Fibroblast of pulmonary artery (primary cell): ENCODE measurements around the gene SORBS2.
"Not testable (repeated sequence)": the region's sequence is repeated elsewhere in the genome, so short reads cannot be mapped to it uniquely, and the experiment has no call there.

Source experiments
- DNase-seq: peaks from one replicate; pipeline ENCODE4 v3.0.0-alpha.2; 2010; ENCODE audit warnings: low read depth
- H3K4me3 ChIP-seq: replicated peaks from 2 replicates; pipeline ENCODE4 v1.5.1; 2011; ENCODE audit warnings: low read depth, mild to moderate bottlenecking, control low read depth, low read length, moderate library complexity
- CTCF ChIP-seq: IDR thresholded peaks from 2 replicates; pipeline ENCODE4 v1.5.1; 2011; ENCODE audit warnings: mild to moderate bottlenecking, control low read depth, low read length, inconsistent platforms; ENCODE audit errors: missing control alignments

The SORBS2 gene

DNA sequence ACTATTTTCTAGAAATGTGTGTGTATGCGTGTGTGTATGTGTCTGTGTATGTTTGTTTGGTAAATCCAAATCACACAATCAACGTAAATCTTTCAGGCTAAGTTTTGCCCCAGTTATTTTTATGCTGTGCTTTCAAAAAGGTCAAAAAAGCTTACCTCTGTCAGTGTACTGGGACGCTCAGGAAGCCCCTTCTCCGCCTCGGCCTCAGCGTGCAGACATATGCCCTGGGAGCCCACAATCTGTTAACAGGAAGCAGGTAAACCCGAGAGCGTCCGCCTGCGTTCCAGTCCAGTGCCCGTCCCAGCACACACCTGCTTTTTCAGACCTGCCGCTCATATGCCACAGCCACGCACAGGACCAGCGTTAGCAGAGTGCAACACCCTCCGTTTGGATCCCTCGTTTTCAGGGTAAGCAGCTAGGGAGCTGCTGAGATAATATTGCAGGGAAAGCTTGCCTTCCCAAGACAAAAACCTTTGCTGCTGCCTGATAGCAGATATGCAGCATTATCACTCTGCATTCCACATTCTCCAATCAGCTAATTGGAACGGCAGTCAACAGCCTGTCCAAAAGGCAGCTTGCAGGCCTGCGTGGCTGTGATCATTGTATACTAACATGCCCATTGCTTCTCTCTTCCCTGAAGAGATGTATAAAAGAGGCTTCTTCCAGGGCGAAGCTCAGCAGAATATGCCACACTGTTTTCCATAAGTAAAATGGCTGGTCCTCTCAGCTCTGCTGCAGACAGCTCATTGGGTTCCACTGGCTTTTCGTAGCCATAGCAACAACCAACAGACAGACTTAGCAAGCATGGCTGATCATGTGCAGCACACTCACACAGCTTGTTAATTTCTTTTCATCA is at the start of gene SORBS2:
TSS of gene SORBS2 (minus strand) at position 686 of the 856 bp plus-strand sequence. CDS start 121,623 bp downstream, outside the sequence.
- H3K4me3 ChIP-seq = peak within 1 kb of the TSS; percentile 1
- no peak for TF ChIP-seq CTCF
- peak; percentile 63 for DNase-seq

DNA sequence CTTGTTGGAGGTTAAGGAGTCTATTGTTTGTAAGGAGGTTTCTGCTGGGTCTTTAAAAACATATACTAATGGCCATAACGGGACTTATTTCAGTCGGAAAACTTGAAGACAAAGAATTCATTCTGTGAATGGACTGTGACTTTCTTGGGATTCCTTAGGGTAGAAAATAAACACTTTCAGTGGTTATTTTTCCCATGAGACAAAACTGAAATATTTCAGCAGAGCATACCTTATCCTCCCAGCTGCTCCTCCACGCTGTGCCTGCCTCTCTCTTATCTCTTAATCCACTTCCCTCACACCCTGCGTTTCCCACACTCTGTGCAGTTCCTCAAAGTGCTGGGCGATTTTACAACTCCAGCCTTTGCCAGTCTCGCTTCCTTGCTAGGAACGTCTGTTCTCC is 47.1 kb upstream of the SORBS2 start:
- DNase-seq = peak; percentile 65
- H3K4me3 ChIP-seq = no peak overlapping the region
- TF ChIP-seq CTCF = no peak

DNA sequence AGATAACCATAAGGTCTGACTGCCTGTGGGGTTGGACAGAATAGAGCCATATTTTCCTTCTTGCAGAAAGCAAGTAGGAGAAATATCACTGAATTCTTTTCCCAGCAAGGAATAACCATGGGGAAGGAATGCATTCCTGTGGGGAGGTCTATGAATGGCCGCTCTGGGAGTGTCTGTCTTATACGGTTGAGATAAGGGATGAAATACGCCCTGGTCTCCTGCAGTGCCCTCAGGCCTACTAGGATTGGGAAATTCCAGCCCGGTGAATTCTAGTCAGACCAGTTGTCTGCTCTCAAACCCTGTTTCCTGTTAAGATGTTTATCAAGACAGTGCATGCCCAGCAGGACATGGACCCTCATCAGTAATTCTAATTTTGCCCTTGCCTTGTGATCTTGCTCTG is 45.6 kb upstream of the SORBS2 start:
- H3K4me3 ChIP-seq, DNase-seq: not testable (repeated sequence)

GRCh38 chr4:185853841-185854240 is 41.8 kb upstream of the SORBS2 start:
- TF ChIP-seq CTCF = no peak
- no peak for DNase-seq
- H3K4me3 ChIP-seq = no peak overlapping the region

GRCh38 chr4:185852961-185853360 is 41.0 kb upstream of the SORBS2 start:
- TF ChIP-seq CTCF = no peak

DNA sequence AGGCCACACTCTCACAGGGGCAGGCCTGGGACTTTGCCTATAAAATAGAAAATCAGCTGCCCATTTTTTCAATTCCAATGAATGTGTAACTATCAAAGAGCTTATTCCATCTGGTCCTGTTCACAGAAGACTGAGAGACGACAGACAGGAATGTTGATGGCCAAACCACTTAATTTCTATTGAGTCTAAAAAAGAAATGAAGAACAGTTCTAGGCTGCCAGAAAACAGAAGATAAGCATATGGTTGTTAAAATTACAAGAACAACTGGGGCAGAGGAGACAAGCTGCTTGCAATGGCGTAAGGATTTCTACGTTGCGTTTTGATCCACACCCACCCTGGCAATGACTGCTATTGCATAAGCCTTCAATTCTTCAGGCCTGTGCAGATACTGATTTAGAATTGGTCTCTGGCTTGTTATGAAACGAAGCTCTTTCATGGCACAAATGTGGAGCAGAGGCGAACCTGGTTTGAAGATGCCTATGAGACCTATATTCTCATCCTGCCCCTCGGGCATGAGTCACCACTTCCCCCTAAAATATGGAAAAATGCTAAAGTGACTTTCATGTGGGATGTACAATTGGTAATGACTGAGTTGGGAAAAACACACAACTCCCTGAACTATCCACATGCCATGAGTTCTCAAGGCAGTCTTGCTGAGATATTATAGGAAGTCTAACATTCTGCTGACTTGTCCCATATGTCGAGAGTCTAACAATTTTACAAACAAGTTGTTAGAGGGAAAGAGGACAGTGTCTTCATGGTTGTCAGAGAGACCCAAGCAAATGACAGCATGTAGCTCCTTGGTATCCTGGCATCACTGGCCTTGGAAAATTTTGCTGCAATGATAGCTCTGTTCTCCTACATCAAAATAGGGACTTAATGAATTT is 37.9 kb upstream of the SORBS2 start:
- no peak overlapping the region for H3K4me3 ChIP-seq
- TF ChIP-seq CTCF = no peak
- peak; percentile 81 for DNase-seq

More at GRCh38 chr4:185852961-185853360, 41.0 kb upstream of the SORBS2 start:
- DNase-seq = no peak
- H3K4me3 ChIP-seq = no peak overlapping the region
